Esophagus squamous epithelium (tissue), 4 donors: ENCODE results near the gene PHEX.

ENCODE experiments used
- POLR2A ChIP-seq, 4 donors: fragments of 450-650 bp; IDR thresholded peaks; one replicate each; pipeline ENCODE4 v1.6.1; 2017; ENCODE audit warnings: antibody characterized with exemption in 4 of 4, mild to moderate bottlenecking in 4 of 4, moderate library complexity in 3 of 4
- TF ChIP-seq, protein P1 (sequence below), 6 experiments: fragments of 450-650 bp in 4 of 6; fragments of 200-600 bp in 2 of 6; sonication (generic) in 2 of 6; IDR thresholded peaks; one replicate each; pipeline ENCODE4 v1.5.1; 2016 to 2019; ENCODE audit warnings: antibody characterized with exemption in 6 of 6, mild to moderate bottlenecking in 4 of 6, moderate library complexity in 4 of 6

DNA sequence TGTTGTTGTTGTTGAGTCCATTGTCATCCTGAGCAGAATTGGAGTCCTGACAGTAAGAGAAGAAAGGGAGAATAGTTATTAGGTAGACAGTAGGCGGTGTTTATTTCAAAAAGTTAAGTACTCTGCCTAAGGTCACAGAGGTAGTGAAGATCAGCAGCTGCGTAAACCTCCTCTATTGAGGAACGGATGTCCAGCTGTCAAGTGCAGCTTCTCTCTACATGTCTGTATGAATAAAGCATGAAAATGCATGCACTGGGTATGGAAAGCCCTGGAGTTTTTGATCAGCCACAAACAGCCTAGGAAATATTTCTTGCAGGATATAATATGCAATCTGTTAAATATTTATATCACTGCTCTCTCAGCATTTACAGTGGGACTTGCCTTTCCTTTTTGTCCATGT, 131.2 kb downstream of the PHEX start:
- TF ChIP-seq, protein P1, sequence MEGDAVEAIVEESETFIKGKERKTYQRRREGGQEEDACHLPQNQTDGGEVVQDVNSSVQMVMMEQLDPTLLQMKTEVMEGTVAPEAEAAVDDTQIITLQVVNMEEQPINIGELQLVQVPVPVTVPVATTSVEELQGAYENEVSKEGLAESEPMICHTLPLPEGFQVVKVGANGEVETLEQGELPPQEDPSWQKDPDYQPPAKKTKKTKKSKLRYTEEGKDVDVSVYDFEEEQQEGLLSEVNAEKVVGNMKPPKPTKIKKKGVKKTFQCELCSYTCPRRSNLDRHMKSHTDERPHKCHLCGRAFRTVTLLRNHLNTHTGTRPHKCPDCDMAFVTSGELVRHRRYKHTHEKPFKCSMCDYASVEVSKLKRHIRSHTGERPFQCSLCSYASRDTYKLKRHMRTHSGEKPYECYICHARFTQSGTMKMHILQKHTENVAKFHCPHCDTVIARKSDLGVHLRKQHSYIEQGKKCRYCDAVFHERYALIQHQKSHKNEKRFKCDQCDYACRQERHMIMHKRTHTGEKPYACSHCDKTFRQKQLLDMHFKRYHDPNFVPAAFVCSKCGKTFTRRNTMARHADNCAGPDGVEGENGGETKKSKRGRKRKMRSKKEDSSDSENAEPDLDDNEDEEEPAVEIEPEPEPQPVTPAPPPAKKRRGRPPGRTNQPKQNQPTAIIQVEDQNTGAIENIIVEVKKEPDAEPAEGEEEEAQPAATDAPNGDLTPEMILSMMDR (IDR thresholded peaks at IDR 0.05), result no peak
- no peak for TF ChIP-seq POLR2A (IDR thresholded peaks at IDR 0.05)
